Activated CD4-positive, alpha-beta T cell treated with anti-CD3 and anti-CD28 coated beads for 36 hours (primary cell): ENCODE data around the gene TOB1. TPM values are rescaled to one million over a fixed set of nuclear protein-coding genes. Genes with fewer than 3 reads are reported as not detected.

Source experiments
- ATAC-seq: fragments of 200-7000 bp; cut with Tn5 transposase; one replicate; pipeline ENCODE4 v1.10.0; 2021; ENCODE audit warnings: mild to moderate bottlenecking, moderate library complexity
- CTCF ChIA-PET: fragments of 350-600 bp; sonication (Branson Sonifier 250); formaldehyde crosslinking; loops from one replicate; lab custom pipeline; 2021; ENCODE audit warnings: antibody characterized with exemption; lab: Charles Lee
- POLR2A ChIA-PET: fragments of 350-600 bp; sonication (Branson Sonifier 250); formaldehyde crosslinking; loops from one replicate; lab custom pipeline; 2021; ENCODE audit warnings: antibody characterized with exemption, inconsistent platforms; lab: Charles Lee
- DNase-seq: peaks from one replicate; pipeline ENCODE4 v3.0.0-alpha.2; 2020
- H3K27ac Mint-ChIP-seq: one replicate; pipeline ENCODE4 v1.8.0; 2021; ENCODE audit warnings: mixed read lengths
- H3K27me3 Mint-ChIP-seq: one replicate; pipeline ENCODE4 v1.8.0; 2021; ENCODE audit warnings: mixed read lengths
- H3K36me3 Mint-ChIP-seq: one replicate; pipeline ENCODE4 v1.8.0; 2021; ENCODE audit warnings: low read depth, mixed read lengths
- H3K4me1 Mint-ChIP-seq: one replicate; pipeline ENCODE4 v1.8.0; 2021; ENCODE audit warnings: mixed read lengths
- H3K4me3 Mint-ChIP-seq: one replicate; pipeline ENCODE4 v1.8.0; 2021; ENCODE audit warnings: mild to moderate bottlenecking, moderate library complexity, mixed read lengths
- H3K9me3 Mint-ChIP-seq: one replicate; pipeline ENCODE4 v1.8.0; 2021; ENCODE audit warnings: low read depth, mixed read lengths
- intact Hi-C, 2 experiments: fragments of 100-400 bp; cut with DNase I in 1 of 2; cut with micrococcal nuclease in 1 of 2; formaldehyde crosslinking; loops; one replicate each; pipeline versions ENCODE4 v1.14.2 to v1.15.1; 2022 to 2024; cut with DNase I, micrococcal nuclease
- total RNA-seq, 2 experiments: library from RNA; stranded (reverse); gene quantifications; one replicate each; pipeline ENCODE4 v1.2.3, GENCODE V29; 2021

Gene TOB1
- total RNA-seq, 2 experiments from 2014 or later: 31.3 to 43.0 TPM

- DNase-seq (peak; percentile 73), ATAC-seq (peak; percentile 71)
- Mint-ChIP-seq H3K36me3 (no peaks in the 10 kb centered on the region), H3K9me3 (no peaks in the 10 kb centered on the region), H3K4me3 (no peak overlapping the region), H3K27ac (no peak overlapping the region), H3K4me1 (no peaks in the 10 kb centered on the region), H3K27me3 (peaks cover 10% of the 10 kb centered on the region)
- CTCF ChIA-PET: interaction anchor here (0.7 to 2.8 kb wide), 13 partner anchors 13 to 343 kb away, joined by 3 to 9 read pairs (median 4); no protein-coding TSS in a partner anchor
- POLR2A ChIA-PET: no interaction called here
- intact Hi-C loops: loop anchor here (1.0 kb wide), 2 partner anchors 25 to 139 kb away; no protein-coding TSS in a partner anchor
Observed at GRCh38 chr17:50816771-50817751, 49.1 kb downstream of the TOB1 start.

- Mint-ChIP-seq H3K36me3 (no peaks in the 10 kb centered on the region), H3K27me3 (peaks cover 10% of the 10 kb centered on the region), H3K4me3 (no peak overlapping the region), H3K27ac (no peak overlapping the region), H3K4me1 (no peaks in the 10 kb centered on the region), H3K9me3 (no peaks in the 10 kb centered on the region)
- ATAC-seq (no peak), DNase-seq (no peak)
- intact Hi-C loops: no loop called here
- POLR2A ChIA-PET: no interaction called here
- CTCF ChIA-PET: interaction anchor here (0.7 to 1.6 kb wide), 9 partner anchors 9 to 149 kb away, joined by 3 to 9 read pairs (median 5); no protein-coding TSS in a partner anchor
Observed at GRCh38 chr17:50816271-50816670, 49.9 kb downstream of the TOB1 start.

- POLR2A ChIA-PET: interaction anchor here (0.6 kb wide), 1 partner anchor 113 kb away, joined by 3 read pairs; no protein-coding TSS in a partner anchor
- Mint-ChIP-seq H3K4me1 (no peaks in the 10 kb centered on the region), H3K27me3 (peaks cover 10% of the 10 kb centered on the region), H3K4me3 (no peak overlapping the region), H3K36me3 (no peaks in the 10 kb centered on the region), H3K9me3 (no peaks in the 10 kb centered on the region), H3K27ac (no peak overlapping the region)
- DNase-seq (no peak), ATAC-seq (no peak)
- intact Hi-C loops: no loop called here
- CTCF ChIA-PET: interaction anchor here (1.1 to 1.2 kb wide), 3 partner anchors 8 to 33 kb away, joined by 3 to 6 read pairs (median 3); no protein-coding TSS in a partner anchor
Observed at GRCh38 chr17:50815400-50815799, 50.8 kb downstream of the TOB1 start.

GRCh38 chr17:50813583-50813982 lies 52.6 kb downstream of the TOB1 start:
- Mint-ChIP-seq H3K9me3 (no peaks in the 10 kb centered on the region), H3K4me3 (no peak overlapping the region), H3K4me1 (no peaks in the 10 kb centered on the region), H3K27ac (no peak overlapping the region), H3K27me3 (peaks cover 10% of the 10 kb centered on the region), H3K36me3 (no peaks in the 10 kb centered on the region)
- ATAC-seq (no peak), DNase-seq (no peak)
- ChIA-PET CTCF (interaction anchor here (1.4 to 2.4 kb wide), 2 partner anchors 17 to 31 kb away, joined by 3 to 11 read pairs; no protein-coding TSS in a partner anchor), POLR2A (no interaction called here)
- intact Hi-C loops: no loop called here

Other genes starting within 250 kb of the TOB1 start
- not detected for gene ABCC3, start 231.5 kb downstream of the TOB1 start, total RNA-seq
- 10 to 100 TPM; 28.0 to 29.8 TPM for gene ANKRD40, start 158.4 kb downstream of the TOB1 start, total RNA-seq
- gene LUC7L3, start 146.8 kb downstream of the TOB1 start, total RNA-seq: 100 to 1,000 TPM; 112 to 120 TPM
- not detected for gene ANKRD40CL, start 98.8 kb downstream of the TOB1 start, total RNA-seq
- not detected for gene WFIKKN2, start 30.8 kb downstream of the TOB1 start, total RNA-seq